Activated CD8-positive, alpha-beta T cell treated with anti-CD3 and anti-CD28 coated beads for 36 hours (primary cell): ENCODE results near the gene AGRN. TPM values are rescaled to one million over a fixed set of nuclear protein-coding genes. Genes with fewer than 3 reads are reported as not detected.

Source experiments
- ATAC-seq: fragments of 200-7000 bp; cut with Tn5 transposase; one replicate; pipeline ENCODE4 v1.10.0; 2021; ENCODE audit warnings: mild to moderate bottlenecking, moderate library complexity
- CTCF ChIA-PET: fragments of 350-600 bp; sonication (Branson Sonifier 250); formaldehyde crosslinking; loops from one replicate; lab custom pipeline; 2021; ENCODE audit warnings: antibody characterized with exemption; lab: Charles Lee
- POLR2A ChIA-PET: fragments of 350-600 bp; sonication (Branson Sonifier 250); formaldehyde crosslinking; loops from one replicate; lab custom pipeline; 2021; ENCODE audit warnings: antibody characterized with exemption; lab: Charles Lee
- DNase-seq: peaks from one replicate; pipeline ENCODE4 v3.0.0-alpha.2; 2020
- H3K27ac Mint-ChIP-seq: one replicate; pipeline ENCODE4 v1.8.0; 2021; ENCODE audit warnings: mild to moderate bottlenecking, mixed read lengths
- H3K27me3 Mint-ChIP-seq: one replicate; pipeline ENCODE4 v1.8.0; 2021; ENCODE audit warnings: mixed read lengths
- H3K36me3 Mint-ChIP-seq: one replicate; pipeline ENCODE4 v1.8.0; 2021; ENCODE audit warnings: low read depth, mixed read lengths
- H3K4me1 Mint-ChIP-seq: one replicate; pipeline ENCODE4 v1.8.0; 2021; ENCODE audit warnings: low read depth, mixed read lengths
- H3K4me3 Mint-ChIP-seq: one replicate; pipeline ENCODE4 v1.8.0; 2021; ENCODE audit warnings: mild to moderate bottlenecking, moderate library complexity, mixed read lengths
- H3K9me3 Mint-ChIP-seq: one replicate; pipeline ENCODE4 v1.8.0; 2021; ENCODE audit warnings: mixed read lengths
- CTCF ChIP-seq: fragments of 200-600 bp; IDR thresholded peaks from one replicate; pipeline ENCODE4 v1.8.0; 2022; ENCODE audit warnings: antibody characterized with exemption, mild to moderate bottlenecking
- intact Hi-C: fragments of 100-400 bp; cut with micrococcal nuclease; formaldehyde crosslinking; loops from one replicate; pipeline ENCODE4 v1.10.0; 2022
- total RNA-seq, 2 experiments: library from RNA; stranded (reverse); gene quantifications; one replicate each; pipeline ENCODE4 v1.2.3, GENCODE V29; 2021

The AGRN gene
- total RNA-seq, 2 experiments from 2014 or later = 64.9 to 68.0 TPM

- Mint-ChIP-seq H3K36me3 (peaks cover 6% of the 10 kb centered on the region), H3K27me3 (peaks cover 26% of the 10 kb centered on the region), H3K27ac (no peak overlapping the region), H3K9me3 (peaks cover 2% of the 10 kb centered on the region), H3K4me3 (peak overlapping the region; percentile 57), H3K4me1 (peaks cover 19% of the 10 kb centered on the region)
- ChIA-PET POLR2A (interaction anchor here (0.9 to 4.7 kb wide), 3 partner anchors 21 to 25 kb away, joined by 3 to 30 read pairs (median 24); partner anchors contain the start of gene ISG15), CTCF (interaction anchor here (0.7 to 3.6 kb wide), 4 partner anchors 25 to 253 kb away, joined by 3 to 21 read pairs (median 3); no protein-coding TSS in a partner anchor)
- intact Hi-C loops = no loop called here
- no peak for TF ChIP-seq CTCF
- no peak for ATAC-seq
- DNase-seq = no peak
Measured at GRCh38 chr1:1038694-1039093, 18.8 kb downstream of the AGRN start.

- Mint-ChIP-seq H3K36me3 (peaks cover 6% of the 10 kb centered on the region), H3K4me3 (peak overlapping the region; percentile 57), H3K27me3 (peaks cover 26% of the 10 kb centered on the region), H3K9me3 (peaks cover 2% of the 10 kb centered on the region), H3K27ac (peak overlapping the region; percentile 16), H3K4me1 (peaks cover 19% of the 10 kb centered on the region)
- peak; percentile 72 for DNase-seq
- intact Hi-C loops = no loop called here
- no peak for TF ChIP-seq CTCF
- ATAC-seq = peak; percentile 38
- ChIA-PET POLR2A (interaction anchor here (0.7 to 4.7 kb wide), 6 partner anchors 7 to 33 kb away, joined by 3 to 30 read pairs (median 4); partner anchors contain the start of gene ISG15), CTCF (interaction anchor here (0.7 to 3.6 kb wide), 9 partner anchors 20 to 253 kb away, joined by 3 to 21 read pairs (median 3); no protein-coding TSS in a partner anchor)
Measured at GRCh38 chr1:1039145-1039910, 19.4 kb downstream of the AGRN start.

GRCh38 chr1:1040004-1040991 is 20.4 kb downstream of the AGRN start:
- Mint-ChIP-seq H3K36me3 (peaks cover 9% of the 10 kb centered on the region), H3K9me3 (peaks cover 2% of the 10 kb centered on the region), H3K4me3 (peak overlapping the region; percentile 57), H3K27me3 (peaks cover 26% of the 10 kb centered on the region), H3K27ac (no peak overlapping the region), H3K4me1 (peaks cover 19% of the 10 kb centered on the region)
- peak; percentile 85 for DNase-seq
- ATAC-seq = peak; percentile 88
- POLR2A ChIA-PET = interaction anchor here (0.6 to 4.7 kb wide), 8 partner anchors 8 to 375 kb away, joined by 3 to 30 read pairs (median 3); no protein-coding TSS in a partner anchor
- CTCF ChIA-PET = interaction anchor here (1.1 to 3.6 kb wide), 7 partner anchors 19 to 252 kb away, joined by 3 to 21 read pairs (median 4); no protein-coding TSS in a partner anchor
- TF ChIP-seq CTCF = no peak
- intact Hi-C loops = no loop called here

- Mint-ChIP-seq H3K27me3 (peaks cover 22% of the 10 kb centered on the region), H3K36me3 (peaks cover 9% of the 10 kb centered on the region), H3K4me1 (peaks cover 15% of the 10 kb centered on the region), H3K4me3 (no peak overlapping the region), H3K9me3 (peaks cover 2% of the 10 kb centered on the region), H3K27ac (no peak overlapping the region)
- intact Hi-C loops = no loop called here
- ATAC-seq (peak; percentile 13), DNase-seq (no peak)
- ChIA-PET CTCF (interaction anchor here (1.3 to 2.1 kb wide), 4 partner anchors 18 to 82 kb away, joined by 4 to 9 read pairs (median 5); no protein-coding TSS in a partner anchor), POLR2A (interaction anchor here (0.6 to 4.7 kb wide), 7 partner anchors 10 to 374 kb away, joined by 3 to 30 read pairs (median 3); no protein-coding TSS in a partner anchor)
- TF ChIP-seq CTCF = no peak
Measured at GRCh38 chr1:1041092-1041523, 21.2 kb downstream of the AGRN start.
